ENCODE data around the gene SLC6A7.
A peak's percentile ranks its signal among the peaks of the same experiment; 100 is the strongest.

Gene SLC6A7

GRCh38 chr5:150153957-150154617, 35.8 kb upstream of the SLC6A7 start:
- Histone ChIP-seq H3K27me3 (ENCODE audit: control insufficient read depth, low read length) (peaks cover 47% of the 10 kb centered on the region), H3K79me2 (ENCODE audit: control insufficient read depth, low read length) (no peaks in the 10 kb centered on the region), H3K4me3 (ENCODE audit: low read length) (no peak overlapping the region), H3K36me3 (ENCODE audit: control insufficient read depth, low read length) (no peaks in the 10 kb centered on the region), H3K4me2 (ENCODE audit: low read length) (no peak overlapping the region), H3F3A (ENCODE audit: control insufficient read depth, insufficient read depth) (no peaks in the 10 kb centered on the region), H3K9me3 (ENCODE audit: control insufficient read depth, insufficient read depth, low read length) (no peaks in the 10 kb centered on the region), H3K9me2 (replicated peaks; ENCODE audit: control insufficient read depth, low read length) (no peaks in the 10 kb centered on the region), H3K4me1 (ENCODE audit: control insufficient read depth, low read length) (peaks cover 20% of the 10 kb centered on the region), H3K27ac (ENCODE audit: low read depth, low read length) (no peak overlapping the region), H4K20me1 (ENCODE audit: control insufficient read depth, insufficient read depth, low read depth, low read length) (no peaks in the 10 kb centered on the region; the same call in 1 of the 2 replicates)
- TF ChIP-seq EZH2phosphoT487 (IDR thresholded peaks at IDR 0.05; ENCODE audit: borderline replicate concordance, low read length) (no peak), CTCF (IDR thresholded peaks at IDR 0.05; ENCODE audit: low read depth, low read length, poor library complexity, severe bottlenecking) (no peak)

DNA sequence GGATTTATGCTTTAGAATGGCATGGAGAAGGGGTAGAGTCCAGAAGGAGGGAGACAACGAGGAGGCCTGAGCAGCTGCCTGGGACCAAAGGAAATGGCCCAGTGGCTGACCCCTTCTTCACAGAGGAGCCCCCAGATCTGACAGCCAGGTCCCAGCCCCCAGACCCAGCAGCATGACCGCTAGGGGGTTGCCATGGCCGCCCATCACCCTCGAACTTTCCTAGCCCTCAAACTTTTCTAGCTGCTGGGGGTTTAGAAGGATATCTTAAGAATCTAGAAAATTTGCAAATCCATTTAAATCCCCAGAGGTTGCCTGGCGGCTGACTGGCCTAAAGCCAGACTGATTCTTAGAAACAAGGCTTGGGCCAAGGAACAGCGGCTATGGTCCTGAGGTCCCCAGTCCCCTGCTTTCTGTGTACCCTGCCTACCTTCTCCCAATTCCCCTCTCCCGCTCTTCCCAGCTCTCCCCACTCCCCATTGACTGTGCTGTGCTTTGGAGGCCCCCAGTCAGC, 35.2 kb upstream of the SLC6A7 start:
- Histone ChIP-seq H3K36me3 (ENCODE audit: control insufficient read depth, low read length) (no peaks in the 10 kb centered on the region), H3K4me2 (ENCODE audit: low read length) (no peak overlapping the region), H3F3A (ENCODE audit: control insufficient read depth, insufficient read depth) (no peaks in the 10 kb centered on the region), H4K20me1 (ENCODE audit: control insufficient read depth, insufficient read depth, low read depth, low read length) (no peaks in the 10 kb centered on the region; the same call in 1 of the 2 replicates), H3K4me3 (ENCODE audit: low read length) (no peak overlapping the region), H3K79me2 (ENCODE audit: control insufficient read depth, low read length) (no peaks in the 10 kb centered on the region), H3K27me3 (ENCODE audit: control insufficient read depth, low read length) (peaks cover 47% of the 10 kb centered on the region), H3K27ac (ENCODE audit: low read depth, low read length) (no peak overlapping the region), H3K4me1 (ENCODE audit: control insufficient read depth, low read length) (peaks cover 22% of the 10 kb centered on the region), H3K9me2 (replicated peaks; ENCODE audit: control insufficient read depth, low read length) (no peaks in the 10 kb centered on the region), H3K9me3 (ENCODE audit: control insufficient read depth, insufficient read depth, low read length) (no peaks in the 10 kb centered on the region)
- TF ChIP-seq CTCF (IDR thresholded peaks at IDR 0.05; ENCODE audit: low read depth, low read length, poor library complexity, severe bottlenecking) (peak; percentile 7), EZH2phosphoT487 (IDR thresholded peaks at IDR 0.05; ENCODE audit: borderline replicate concordance, low read length) (no peak)

GRCh38 chr5:150155258-150156026, 34.4 kb upstream of the SLC6A7 start, which contains the start of gene PDGFRB:
PDGFRB (minus strand) TSS chr5:150155845; CDS start chr5:150137047, 18,798 bp downstream.
- H3K4me3 ChIP-seq (ENCODE audit: low read length): peak within 1 kb of the TSS; percentile 39; the same call in 1 of the 2 replicates
- TF ChIP-seq EZH2phosphoT487 (IDR thresholded peaks at IDR 0.05; ENCODE audit: borderline replicate concordance, low read length): no peak
- TF ChIP-seq CTCF (IDR thresholded peaks at IDR 0.05; ENCODE audit: low read depth, low read length, poor library complexity, severe bottlenecking): no peak
- H3K27me3 ChIP-seq (ENCODE audit: control insufficient read depth, low read length): peaks cover 47% of the 10 kb centered on the region
- no peaks in the 10 kb centered on the region for H3K36me3 ChIP-seq (ENCODE audit: control insufficient read depth, low read length)
- H3K79me2 ChIP-seq (ENCODE audit: control insufficient read depth, low read length): no peaks in the 10 kb centered on the region
- H3K4me2 ChIP-seq (ENCODE audit: low read length): peak within 1 kb of the TSS; percentile 53
- H4K20me1 ChIP-seq (ENCODE audit: control insufficient read depth, insufficient read depth, low read depth, low read length): no peaks in the 10 kb centered on the region; the same call in 1 of the 2 replicates
- no peak within 1 kb of the TSS for H3K27ac ChIP-seq (ENCODE audit: low read depth, low read length)
- peaks cover 30% of the 10 kb centered on the region for H3K4me1 ChIP-seq (ENCODE audit: control insufficient read depth, low read length)
- H3K9me3 ChIP-seq (ENCODE audit: control insufficient read depth, insufficient read depth, low read length): no peaks in the 10 kb centered on the region
- H3F3A ChIP-seq (ENCODE audit: control insufficient read depth, insufficient read depth): no peaks in the 10 kb centered on the region
- no peaks in the 10 kb centered on the region for H3K9me2 ChIP-seq (replicated peaks; ENCODE audit: control insufficient read depth, low read length)

Measured in DOHH2 (cell line).